ENCODE results near the gene ARID1B. TPM values are rescaled to one million over a fixed set of nuclear protein-coding genes. Genes with fewer than 3 reads are reported as not detected.

ARID1B gene
- total and polyA plus RNA-seq, 7 experiments from 2014 or later: 17.5 to 164 (median 139) TPM

DNA sequence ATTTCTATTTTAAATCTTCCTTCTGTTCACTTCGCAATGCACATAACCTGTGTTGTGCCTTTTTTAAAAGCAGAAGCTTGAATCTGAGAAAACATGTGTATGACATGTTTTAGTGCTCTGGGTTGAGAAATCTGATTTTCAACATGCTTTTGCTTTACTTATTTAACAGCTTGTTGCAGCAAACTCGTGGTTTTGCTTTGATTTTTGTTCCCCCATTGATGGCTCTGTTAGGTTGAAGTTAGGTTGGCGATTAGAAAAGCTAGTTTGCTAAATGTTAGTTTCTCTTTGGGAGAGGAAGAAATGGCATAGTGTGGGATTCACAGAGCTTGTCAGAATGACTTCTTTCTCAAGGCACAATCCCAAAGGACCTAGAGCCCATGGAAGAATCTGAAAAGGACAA is 375.4 kb downstream of the ARID1B start:
- Histone ChIP-seq H3K27me3 (ENCODE audit: control insufficient read depth in 2 of 2, insufficient read depth in 2 of 2, low read length in 2 of 2) (no peaks in the 10 kb centered on the region), H3K4me1 (ENCODE audit: control insufficient read depth in 2 of 2, insufficient read depth in 2 of 2, low read length in 2 of 2) (no peaks in the 10 kb centered on the region), H3K4me3 (ENCODE audit: low read length) (no peak overlapping the region), H3K27ac (ENCODE audit: low read depth, low read length) (no peak overlapping the region), H3K9me3 (ENCODE audit: control insufficient read depth in 2 of 3, low read length in 3 of 3) (no peaks in the 10 kb centered on the region), H3K36me3 (ENCODE audit: control insufficient read depth in 2 of 3, insufficient read depth in 3 of 3, low read length in 3 of 3) (peaks cover 0 to 49% (median 4%) of the 10 kb centered on the region in 3 experiments)
- Mint-ChIP-seq H3K4me1 (peaks cover 5 to 33% (median 20%) of the 10 kb centered on the region in 7 donors), H3K36me3 (peaks cover 4 to 61% (median 26%) of the 10 kb centered on the region in 5 donors), H3K27me3 (no peaks in the 10 kb centered on the region), H3K9me3 (no peaks in the 10 kb centered on the region), H3K27ac (peak overlapping the region in 5 of 9 donors; percentile 6 to 77 (median 17)), H3K4me3 (no peak overlapping the region)
- CTCF ChIA-PET: interaction anchor here (0.7 kb wide), 1 partner anchor 11 kb away, joined by 4 read pairs; no protein-coding TSS in a partner anchor
- intact Hi-C loops (cut with micrococcal nuclease): no loop called here
- no peak for DNase-seq
- no peak for ATAC-seq
- POLR2A ChIA-PET: interaction anchor here (0.5 to 0.6 kb wide), 2 partner anchors 23 to 449 kb away, joined by 3 read pairs; no protein-coding TSS in a partner anchor

DNA sequence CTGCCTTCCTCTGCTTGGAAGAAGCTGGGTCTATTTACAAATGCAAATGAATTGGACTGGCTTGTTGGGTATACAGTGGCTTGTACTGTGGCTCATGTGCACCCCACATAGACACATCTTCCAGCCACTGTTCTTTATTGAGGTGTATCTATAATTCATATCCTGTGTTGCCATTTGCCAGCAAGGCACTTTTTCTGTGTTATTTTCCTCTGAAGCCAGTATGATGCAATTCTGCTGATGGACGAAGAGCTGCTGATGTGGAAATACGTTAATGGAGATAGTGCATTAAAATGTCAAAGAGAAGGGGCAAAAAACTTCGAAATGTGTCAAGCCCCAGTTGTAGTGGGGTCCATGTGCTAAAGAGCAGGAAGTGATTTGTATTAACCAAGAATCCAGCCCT is 378.6 kb downstream of the ARID1B start:
- POLR2A ChIA-PET: no interaction called here
- H3K9me3 Mint-ChIP-seq: peaks cover 0 to under 1% (median 0%) of the 10 kb centered on the region in 11 donors
- H3K4me3 ChIP-seq (ENCODE audit: low read length): no peak overlapping the region

DNA sequence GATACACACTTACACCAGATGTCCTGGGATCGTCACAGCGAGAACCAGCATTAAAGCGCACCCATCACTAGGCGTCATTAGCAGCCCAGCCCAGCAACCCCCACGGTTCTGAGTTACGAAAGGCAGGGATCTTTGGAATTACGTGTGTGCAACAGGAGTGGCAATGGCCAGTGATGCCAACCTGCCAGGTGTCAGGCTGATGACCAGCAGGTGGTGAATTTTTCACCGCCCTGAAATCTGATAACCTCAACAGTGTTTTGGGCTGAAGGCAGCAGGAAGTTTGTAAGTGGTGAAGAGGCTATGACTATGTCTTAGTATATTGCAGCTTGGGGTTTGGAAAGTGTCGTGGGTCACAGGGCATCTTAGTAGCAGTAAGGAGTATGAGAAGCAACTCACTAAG is 380.1 kb downstream of the ARID1B start:
- ATAC-seq (no peak), DNase-seq (no peak)
- H3K36me3 Mint-ChIP-seq: peaks cover 7 to 41% (median 10%) of the 10 kb centered on the region in 5 donors
- H3K4me1 Mint-ChIP-seq: peaks cover 5 to 13% (median 9%) of the 10 kb centered on the region in 7 donors
- Histone ChIP-seq H3K36me3 (ENCODE audit: control insufficient read depth in 2 of 3, insufficient read depth in 3 of 3, low read length in 3 of 3) (peaks cover 0 to 20% (median 10%) of the 10 kb centered on the region in 3 experiments), H3K4me3 (ENCODE audit: low read length) (no peak overlapping the region), H3K27ac (ENCODE audit: low read depth, low read length) (no peak overlapping the region), H3K4me1 (ENCODE audit: control insufficient read depth in 2 of 2, insufficient read depth in 2 of 2, low read length in 2 of 2) (no peaks in the 10 kb centered on the region), H3K27me3 (ENCODE audit: control insufficient read depth in 2 of 2, insufficient read depth in 2 of 2, low read length in 2 of 2) (no peaks in the 10 kb centered on the region), H3K9me3 (ENCODE audit: control insufficient read depth in 2 of 3, low read length in 3 of 3) (no peaks in the 10 kb centered on the region)
- peaks cover 0 to 3% (median 0%) of the 10 kb centered on the region in 11 donors for H3K9me3 Mint-ChIP-seq
- H3K27me3 Mint-ChIP-seq: no peaks in the 10 kb centered on the region
- H3K4me3 Mint-ChIP-seq: peak overlapping the region in 1 of 10 donors; percentile 4
- peak overlapping the region in 4 of 9 donors; percentile 19 to 67 (median 42) for H3K27ac Mint-ChIP-seq
- POLR2A ChIA-PET: no interaction called here
- CTCF ChIA-PET: no interaction called here
- intact Hi-C loops (cut with micrococcal nuclease): no loop called here

More for the DNA sequence above, 378.6 kb downstream of the ARID1B start:
- H3K4me3 Mint-ChIP-seq: no peak overlapping the region
- no peak for ATAC-seq
- H3K27me3 Mint-ChIP-seq: no peaks in the 10 kb centered on the region
- peak overlapping the region in 1 of 9 donors; percentile 20 for H3K27ac Mint-ChIP-seq
- H3K27ac ChIP-seq (ENCODE audit: low read depth, low read length): no peak overlapping the region
- peaks cover 6 to 52% (median 17%) of the 10 kb centered on the region in 5 donors for H3K36me3 Mint-ChIP-seq
- peaks cover 10 to 23% (median 19%) of the 10 kb centered on the region in 7 donors for H3K4me1 Mint-ChIP-seq
- no peaks in the 10 kb centered on the region for H3K9me3 ChIP-seq (ENCODE audit: control insufficient read depth in 2 of 3, low read length in 3 of 3)
- DNase-seq: no peak
- H3K27me3 ChIP-seq (ENCODE audit: control insufficient read depth in 2 of 2, insufficient read depth in 2 of 2, low read length in 2 of 2): no peaks in the 10 kb centered on the region
- CTCF ChIA-PET: interaction anchor here (0.6 to 1.1 kb wide), 2 partner anchors 45 to 121 kb away, joined by 3 to 4 read pairs; no protein-coding TSS in a partner anchor
- intact Hi-C loops (cut with micrococcal nuclease): no loop called here
- H3K36me3 ChIP-seq (ENCODE audit: control insufficient read depth in 2 of 3, insufficient read depth in 3 of 3, low read length in 3 of 3): peaks cover 0 to 24% (median 10%) of the 10 kb centered on the region in 3 experiments
- no peaks in the 10 kb centered on the region for H3K4me1 ChIP-seq (ENCODE audit: control insufficient read depth in 2 of 2, insufficient read depth in 2 of 2, low read length in 2 of 2)

DNA sequence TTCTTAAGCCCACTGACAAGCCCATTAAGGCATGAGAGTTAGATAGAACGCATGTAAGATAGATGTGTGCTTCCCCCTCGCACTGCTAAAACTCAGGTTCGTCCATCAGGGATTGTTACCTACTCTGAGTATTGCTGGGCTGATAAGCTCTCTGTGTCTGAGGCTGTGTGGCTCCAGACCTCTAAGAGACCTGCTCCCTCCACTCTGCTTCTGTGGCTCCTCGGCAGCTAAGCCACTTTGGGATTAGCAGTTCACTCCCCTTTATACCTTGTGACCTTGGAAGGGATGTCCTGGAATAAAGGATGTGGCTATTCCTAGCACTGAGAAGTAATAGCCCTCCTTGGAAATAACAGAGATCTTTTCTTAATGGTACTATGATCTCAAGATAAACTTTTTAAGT is 381.3 kb downstream of the ARID1B start:
- peaks cover 0 to 3% (median 0%) of the 10 kb centered on the region in 11 donors for H3K9me3 Mint-ChIP-seq
- POLR2A ChIA-PET: interaction anchor here (1.2 kb wide), 1 partner anchor 12 kb away, joined by 4 read pairs; no protein-coding TSS in a partner anchor
- Histone ChIP-seq H3K9me3 (ENCODE audit: control insufficient read depth in 2 of 3, low read length in 3 of 3) (no peaks in the 10 kb centered on the region), H3K4me3 (ENCODE audit: low read length) (no peak overlapping the region), H3K4me1 (ENCODE audit: control insufficient read depth in 2 of 2, insufficient read depth in 2 of 2, low read length in 2 of 2) (no peaks in the 10 kb centered on the region), H3K27ac (ENCODE audit: low read depth, low read length) (no peak overlapping the region), H3K27me3 (ENCODE audit: control insufficient read depth in 2 of 2, insufficient read depth in 2 of 2, low read length in 2 of 2) (no peaks in the 10 kb centered on the region), H3K36me3 (ENCODE audit: control insufficient read depth in 2 of 3, insufficient read depth in 3 of 3, low read length in 3 of 3) (peaks cover 0 to 22% (median 10%) of the 10 kb centered on the region in 3 experiments)
- DNase-seq (no peak), ATAC-seq (no peak)
- no peak overlapping the region for H3K27ac Mint-ChIP-seq
- H3K36me3 Mint-ChIP-seq: peaks cover 7 to 37% (median 10%) of the 10 kb centered on the region in 5 donors
- no peaks in the 10 kb centered on the region for H3K27me3 Mint-ChIP-seq
- CTCF ChIA-PET: no interaction called here
- intact Hi-C loops (cut with micrococcal nuclease): no loop called here
- peaks cover 0 to 12% (median 5%) of the 10 kb centered on the region in 7 donors for H3K4me1 Mint-ChIP-seq
- no peak overlapping the region for H3K4me3 Mint-ChIP-seq

DNA sequence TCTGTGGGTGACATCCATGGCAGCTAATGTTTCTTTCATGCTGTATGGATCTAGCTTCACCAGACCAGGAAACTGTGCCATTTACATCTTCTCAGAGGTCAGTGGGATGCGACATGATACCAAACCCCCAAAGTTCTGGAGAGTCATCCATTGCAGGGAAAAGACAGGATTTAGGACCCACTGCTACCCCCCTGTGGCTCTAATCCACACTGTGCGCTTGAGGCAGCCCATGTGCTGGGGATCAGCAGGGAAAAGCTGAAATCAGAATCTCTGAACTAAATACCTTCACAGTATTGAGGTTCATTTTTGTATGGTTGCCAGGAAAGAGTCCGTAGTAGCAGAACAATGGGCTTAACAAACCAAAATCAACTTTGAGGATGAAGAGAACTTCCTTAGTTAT is 381.7 kb downstream of the ARID1B start:
- ChIA-PET CTCF (no interaction called here), POLR2A (interaction anchor here (1.2 kb wide), 1 partner anchor 13 kb away, joined by 4 read pairs; no protein-coding TSS in a partner anchor)
- peak overlapping the region in 1 of 9 donors; percentile 17 for H3K27ac Mint-ChIP-seq
- no peak overlapping the region for H3K4me3 Mint-ChIP-seq
- H3K27ac ChIP-seq (ENCODE audit: low read depth, low read length): no peak overlapping the region
- H3K4me1 Mint-ChIP-seq: peaks cover 0 to 12% (median 7%) of the 10 kb centered on the region in 7 donors
- no peaks in the 10 kb centered on the region for H3K27me3 Mint-ChIP-seq
- DNase-seq (no peak), ATAC-seq (no peak)
- H3K36me3 Mint-ChIP-seq: peaks cover 5 to 36% (median 8%) of the 10 kb centered on the region in 5 donors
- no peak overlapping the region for H3K4me3 ChIP-seq (ENCODE audit: low read length)
- H3K27me3 ChIP-seq (ENCODE audit: control insufficient read depth in 2 of 2, insufficient read depth in 2 of 2, low read length in 2 of 2): no peaks in the 10 kb centered on the region
- no peaks in the 10 kb centered on the region for H3K9me3 ChIP-seq (ENCODE audit: control insufficient read depth in 2 of 3, low read length in 3 of 3)
- peaks cover 0 to 3% (median 0%) of the 10 kb centered on the region in 11 donors for H3K9me3 Mint-ChIP-seq
- H3K4me1 ChIP-seq (ENCODE audit: control insufficient read depth in 2 of 2, insufficient read depth in 2 of 2, low read length in 2 of 2): no peaks in the 10 kb centered on the region
- H3K36me3 ChIP-seq (ENCODE audit: control insufficient read depth in 2 of 3, insufficient read depth in 3 of 3, low read length in 3 of 3): peaks cover 0 to 24% (median 10%) of the 10 kb centered on the region in 3 experiments
- intact Hi-C loops (cut with micrococcal nuclease): no loop called here

DNA sequence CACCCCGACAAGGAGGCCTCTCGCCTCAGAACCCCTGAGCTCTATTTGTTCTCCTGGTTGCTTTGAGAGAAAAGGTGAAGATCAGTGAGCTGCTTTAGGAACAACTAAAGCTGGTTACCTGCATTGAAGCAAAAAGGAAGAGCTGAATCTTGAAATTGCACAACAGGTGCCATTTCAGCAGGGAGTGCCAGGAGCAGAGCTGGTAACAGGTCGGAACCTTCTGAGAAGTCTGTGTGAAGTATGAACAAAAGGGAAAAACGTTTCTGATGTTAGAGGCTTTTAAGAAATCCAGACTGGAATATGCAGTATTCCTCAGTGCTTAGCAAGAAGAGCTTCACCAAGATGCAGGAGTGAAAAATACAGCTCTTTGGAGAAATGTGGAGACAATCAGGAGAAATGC is 382.2 kb downstream of the ARID1B start:
- Histone ChIP-seq H3K9me3 (ENCODE audit: control insufficient read depth in 2 of 3, low read length in 3 of 3) (no peaks in the 10 kb centered on the region), H3K27me3 (ENCODE audit: control insufficient read depth in 2 of 2, insufficient read depth in 2 of 2, low read length in 2 of 2) (no peaks in the 10 kb centered on the region), H3K27ac (ENCODE audit: low read depth, low read length) (no peak overlapping the region), H3K4me3 (ENCODE audit: low read length) (no peak overlapping the region), H3K4me1 (ENCODE audit: control insufficient read depth in 2 of 2, insufficient read depth in 2 of 2, low read length in 2 of 2) (no peaks in the 10 kb centered on the region), H3K36me3 (ENCODE audit: control insufficient read depth in 2 of 3, insufficient read depth in 3 of 3, low read length in 3 of 3) (peaks cover 0 to 24% (median 10%) of the 10 kb centered on the region in 3 experiments)
- ATAC-seq (no peak), DNase-seq (no peak)
- peaks cover 4 to 33% (median 8%) of the 10 kb centered on the region in 5 donors for H3K36me3 Mint-ChIP-seq
- ChIA-PET CTCF (no interaction called here), POLR2A (interaction anchor here (1.2 kb wide), 1 partner anchor 13 kb away, joined by 4 read pairs; no protein-coding TSS in a partner anchor)
- peak overlapping the region in 3 of 9 donors; percentile 17 to 62 (median 21) for H3K27ac Mint-ChIP-seq
- H3K9me3 Mint-ChIP-seq: peaks cover 0 to 3% (median 0%) of the 10 kb centered on the region in 11 donors
- peaks cover 0 to 12% (median 6%) of the 10 kb centered on the region in 7 donors for H3K4me1 Mint-ChIP-seq
- H3K27me3 Mint-ChIP-seq: no peaks in the 10 kb centered on the region
- intact Hi-C loops (cut with micrococcal nuclease): no loop called here
- no peak overlapping the region for H3K4me3 Mint-ChIP-seq

Data from naive thymus-derived CD4-positive, alpha-beta T cell (primary cell).